Activated T-cell treated with anti-CD3 and anti-CD28 coated beads, Interleukin-2, amount 50 U/mL, for 72 hours (primary cell): ENCODE results near the gene GNGT1. TPM values are rescaled to one million over a fixed set of nuclear protein-coding genes. Genes with fewer than 3 reads are reported as not detected.

Source experiments
- ATAC-seq, 2 donors: fragments of 150-1000 bp; cut with Tn5 transposase; replicated peaks in 1 of 2; 2 replicates each; pipeline ENCODE4 v1.10.0; 2021; ENCODE audit warnings: moderate library complexity in 2 of 2, mild to moderate bottlenecking in 1 of 2
- DNase-seq, 2 donors: peaks; one replicate each; pipeline ENCODE4 v3.0.0; 2021 to 2022; ENCODE audit warnings: mixed read lengths in 1 of 2
- H3K27ac Mint-ChIP-seq: one replicate; pipeline ENCODE4 v1.8.0; 2022; ENCODE audit warnings: mild to moderate bottlenecking, moderate library complexity, mixed read lengths
- H3K27me3 Mint-ChIP-seq: one replicate; pipeline ENCODE4 v1.8.0; 2022; ENCODE audit warnings: low read depth, mixed read lengths
- H3K36me3 Mint-ChIP-seq, 2 donors: one replicate each; pipeline ENCODE4 v1.8.0; 2022; ENCODE audit warnings: mixed read lengths in 2 of 2, mild to moderate bottlenecking in 1 of 2; ENCODE audit not compliant: insufficient read depth in 2 of 2
- H3K4me1 Mint-ChIP-seq: one replicate; pipeline ENCODE4 v1.8.0; 2022; ENCODE audit warnings: low read depth, mixed read lengths
- H3K4me3 Mint-ChIP-seq, 2 donors: one replicate each; pipeline ENCODE4 v1.8.0; 2022; ENCODE audit warnings: mild to moderate bottlenecking in 2 of 2, mixed read lengths in 2 of 2, moderate library complexity in 2 of 2
- H3K9me3 Mint-ChIP-seq, 2 donors: one replicate each; pipeline ENCODE4 v1.8.0; 2022; ENCODE audit warnings: mixed read lengths in 2 of 2
- total RNA-seq, 2 donors: library from RNA; stranded (reverse); gene quantifications; one replicate each; pipeline ENCODE4 v1.2.3, GENCODE V29; 2022

Gene GNGT1
- total RNA-seq, 2 donors from 2014 or later, result not detected

DNA sequence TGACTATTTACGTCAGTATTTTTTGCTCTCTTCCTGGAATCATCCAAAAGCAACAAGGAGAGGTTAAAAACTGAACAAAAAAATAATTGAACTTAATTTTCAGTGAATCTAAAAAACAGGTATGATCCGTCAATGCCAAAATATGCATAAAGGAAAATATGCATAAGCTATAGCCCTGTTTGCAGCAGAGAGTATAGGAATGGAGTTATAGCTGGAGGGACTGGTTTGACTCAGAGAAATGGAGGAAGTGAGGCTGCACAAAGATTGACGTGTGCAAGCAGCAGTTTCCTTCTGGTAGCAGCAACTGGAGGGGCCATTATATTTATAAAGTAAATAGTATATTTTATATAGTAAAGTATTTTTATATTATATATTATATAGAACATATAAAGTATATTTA, 52.3 kb downstream of the GNGT1 start:
- H3K27me3 Mint-ChIP-seq, result no peaks in the 10 kb centered on the region
- H3K27ac Mint-ChIP-seq, result no peak overlapping the region
- no peaks in the 10 kb centered on the region for H3K36me3 Mint-ChIP-seq
- DNase-seq (no peak), ATAC-seq (no peak)
- H3K4me3 Mint-ChIP-seq, result no peak overlapping the region
- no peaks in the 10 kb centered on the region for H3K4me1 Mint-ChIP-seq
- no peaks in the 10 kb centered on the region for H3K9me3 Mint-ChIP-seq

Other genes with a start within 250 kb of the GNGT1 start
- under 1 TPM; 0.34 to 0.51 TPM for gene TFPI2, start 15.8 kb upstream of the GNGT1 start, total RNA-seq
- gene GNG11, start 15.2 kb downstream of the GNGT1 start, total RNA-seq, result not detected
- gene BET1, start 97.8 kb downstream of the GNGT1 start, total RNA-seq, result 10 to 100 TPM; 21.1 to 23.8 TPM